K562 (cell line): ENCODE results near the gene VSIG2. TPM values are rescaled to one million over a fixed set of nuclear protein-coding genes. Genes with fewer than 3 reads are reported as not detected.

Experiments
- ATF7 ChIP-seq: fragments of 450-650 bp; IDR thresholded peaks from 2 replicates; pipeline ENCODE4 v1.7.1; 2014; ENCODE audit warnings: mild to moderate bottlenecking, moderate library complexity
- C11orf30 ChIP-seq: fragments of 450-650 bp; IDR thresholded peaks from 2 replicates; pipeline ENCODE4 v1.6.1; 2016; ENCODE audit warnings: low read depth, mild to moderate bottlenecking
- ESRRA ChIP-seq: fragments of 450-650 bp; IDR thresholded peaks from 2 replicates; pipeline ENCODE4 v1.6.1; 2014; ENCODE audit warnings: low read depth, mild to moderate bottlenecking, moderate library complexity, borderline replicate concordance
- FOXO4 ChIP-seq: fragments of 450-650 bp; formaldehyde crosslinking; IDR thresholded peaks from 2 replicates; pipeline ENCODE4 v1.4.0; 2020; ENCODE audit warnings: mild to moderate bottlenecking, moderate library complexity
- GABPA ChIP-seq: fragments of 200-800 bp; sonication (Bioruptor generic); conservative IDR thresholded peaks from 2 replicates; pipeline ENCODE4 v1.6.1; 2016; ENCODE audit warnings: low read depth, missing genetic modification characterization, missing compliant biosample characterization
- HIVEP1 ChIP-seq: fragments of 250-450 bp; sonication (Bioruptor Pico); IDR thresholded peaks from 2 replicates; pipeline ENCODE4 v1.4.0; 2020; ENCODE audit warnings: mild to moderate bottlenecking
- IRF9 ChIP-seq: fragments of 450-650 bp; IDR thresholded peaks from 2 replicates; pipeline ENCODE4 v1.6.1; 2016; ENCODE audit warnings: missing biosample characterization, missing genetic modification characterization
- MLLT1 ChIP-seq, 2 experiments: fragments of 450-650 bp; IDR thresholded peaks; 2 replicates each; pipeline ENCODE4 v1.6.1; 2016
- NBN ChIP-seq: fragments of 450-650 bp; IDR thresholded peaks from 2 replicates; pipeline ENCODE4 v1.6.1; 2016; ENCODE audit warnings: low read depth, mild to moderate bottlenecking
- NR1H2 ChIP-seq: sonication (generic); formaldehyde crosslinking; IDR thresholded peaks from 2 replicates; pipeline ENCODE4 v1.4.0; 2020; ENCODE audit warnings: mild to moderate bottlenecking, missing genetic modification reagents
- POLR2G ChIP-seq: fragments of 200-400 bp; formaldehyde crosslinking; IDR thresholded peaks from 2 replicates; pipeline ENCODE4 v1.6.1; 2017; ENCODE audit warnings: low read depth, mild to moderate bottlenecking, antibody characterized with exemption, low read length, moderate library complexity
- PRMT5 ChIP-seq: sonication (generic); formaldehyde crosslinking; IDR thresholded peaks from 2 replicates; pipeline ENCODE4 v1.5.0; 2020; ENCODE audit warnings: missing genetic modification reagents
- RAD21 ChIP-seq, 2 experiments: fragments of 250-450 bp in 1 of 2; fragments of 450-650 bp in 1 of 2; sonication (Bioruptor Pico) in 1 of 2; formaldehyde crosslinking in 1 of 2; IDR thresholded peaks in 1 of 2; conservative IDR thresholded peaks in 1 of 2; 2 replicates each; pipeline versions ENCODE4 v1.4.0 to v1.8.0; 2020 to 2022; ENCODE audit warnings: mild to moderate bottlenecking in 2 of 2, moderate library complexity in 1 of 2
- RBM15 ChIP-seq: fragments of 200-400 bp; formaldehyde crosslinking; IDR thresholded peaks from 2 replicates; pipeline ENCODE4 v1.6.1; 2018; ENCODE audit warnings: mild to moderate bottlenecking, low read length, moderate library complexity; ENCODE audit not compliant: insufficient read depth
- SIRT6 ChIP-seq: IDR thresholded peaks from one replicate; pipeline ENCODE4 v1.6.1; 2012; ENCODE audit warnings: low read depth, mild to moderate bottlenecking, control low read depth, inconsistent platforms, low read length, moderate library complexity
- SMC3 ChIP-seq: conservative IDR thresholded peaks from 2 replicates; pipeline ENCODE4 v1.6.1; 2011; ENCODE audit warnings: low read depth, low read length, improper control_type of control experiment; ENCODE audit not compliant: insufficient read depth
- SNAPC5 ChIP-seq: fragments of 250-450 bp; sonication (Bioruptor Pico); IDR thresholded peaks from 2 replicates; pipeline ENCODE4 v1.8.0; 2021; ENCODE audit warnings: moderate library complexity, mild to moderate bottlenecking, inconsistent platforms
- TCF15 ChIP-seq: fragments of 250-450 bp; sonication (Bioruptor Pico); IDR thresholded peaks from 2 replicates; pipeline ENCODE4 v1.8.0; 2022; ENCODE audit warnings: moderate library complexity, mild to moderate bottlenecking, inconsistent platforms
- TCF3 ChIP-seq: sonication (generic); formaldehyde crosslinking; IDR thresholded peaks from 2 replicates; pipeline ENCODE4 v1.4.0; 2020; ENCODE audit warnings: mild to moderate bottlenecking, missing genetic modification reagents
- TEAD1 ChIP-seq, 2 experiments: fragments of 450-650 bp in 1 of 2; sonication (generic) in 1 of 2; formaldehyde crosslinking; IDR thresholded peaks; 2 replicates each; pipeline versions ENCODE4 v1.4.0 to v1.8.0; 2020 to 2022; ENCODE audit warnings: mild to moderate bottlenecking in 2 of 2, missing genetic modification reagents in 1 of 2
- UBTF ChIP-seq, 2 experiments: IDR thresholded peaks; 2 replicates each; pipeline ENCODE4 v1.6.1; 2012; ENCODE audit warnings: improper control_type of control experiment in 2 of 2, low read depth in 2 of 2, low read length in 2 of 2, borderline replicate concordance in 1 of 2
- polyA plus RNA-seq, 8 experiments: library from polyadenylated mRNA; depleted of rRNA in 4 of 8; stranded (reverse) in 5 of 8; unstranded in 3 of 8; fragments of >200 nt; fragmentation: Nextera tagmentation in 2 of 8; fragmentation: Illumina TruSeq in 1 of 8; extraction: Ambion mirVana in 2 of 8; extraction: Trizol in 1 of 8; gene quantifications; 2 replicates each; pipeline versions ENCODE4 v1.2.1 to v1.2.3, GENCODE V29; 2011 to 2014; ENCODE audit warnings: inconsistent platforms in 1 of 8, missing spikeins in 1 of 8
- total RNA-seq, 7 experiments: library from RNA; depleted of rRNA in 6 of 7; stranded (reverse); fragments of >200 nt in 6 of 7; fragmentation: Illumina TruSeq in 2 of 7; extraction: Trizol in 2 of 7; gene quantifications; 2 replicates each; pipeline versions ENCODE4 v1.2.1 to v1.2.3, GENCODE V29; 2011 to 2021; ENCODE audit warnings: low replicate concordance in 1 of 7

The VSIG2 gene
- total and polyA plus RNA-seq, 9 of the 15 experiments (the other 6 are each of a cell fraction or from before 2014, with no cell fraction given) = not detected

GRCh38 chr11:124793466-124794278 lies 41.6 kb upstream of the VSIG2 start (continued):
- no peak for TF ChIP-seq SIRT6
- TF ChIP-seq UBTF (IDR thresholded peaks at IDR 0.05; ENCODE audit: borderline replicate concordance in 1 of 2, low read depth in 2 of 2, low read length in 2 of 2) = no peak
- TF ChIP-seq FOXO4 = no peak
- TF ChIP-seq TCF15 = no peak
- TF ChIP-seq TCF3 = no peak
- TF ChIP-seq ESRRA = peak; percentile 70; the same call in 1 of the 2 replicates
- no peak for TF ChIP-seq NBN
- TF ChIP-seq SMC3 = peak; percentile 33; the same call in 1 of the 2 replicates
- no peak for TF ChIP-seq PRMT5 (CRISPR knock-in tag)
- TF ChIP-seq POLR2G = no peak
- no peak for TF ChIP-seq GABPA (tag)
- no peak for TF ChIP-seq C11orf30
- no peak for TF ChIP-seq NR1H2 (CRISPR knock-in tag)
- no peak for TF ChIP-seq RBM15
- no peak for TF ChIP-seq ATF7
- no peak for TF ChIP-seq IRF9
- no peak for TF ChIP-seq MLLT1 (IDR thresholded peaks at IDR 0.05)
- no peak for TF ChIP-seq HIVEP1 (CRISPR knock-in tag)
- no peak for TF ChIP-seq TEAD1 (CRISPR knock-in tag; IDR thresholded peaks at IDR 0.05)
- no peak for TF ChIP-seq SNAPC5 (CRISPR knock-in tag)
- peak; percentile 67 to 74 for TF ChIP-seq RAD21 (CRISPR knock-in tag; conservative IDR thresholded peaks at IDR 0.05 in 1 of 2, IDR thresholded peaks at IDR 0.05 in 1 of 2)
